AG09319 (cell line): Measurements from ENCODE around the gene UNC13C.

Source experiments
- DNase-seq: peaks from one replicate; pipeline ENCODE4 v3.0.0-alpha.2; 2010; ENCODE audit warnings: low read depth; ENCODE audit errors: extremely low read depth
- TF ChIP-seq, protein P1 (sequence below): IDR thresholded peaks from 2 replicates; pipeline ENCODE4 v1.5.1; 2011; ENCODE audit warnings: low read depth, mild to moderate bottlenecking, inconsistent platforms, low read length, moderate library complexity

Gene UNC13C

DNA sequence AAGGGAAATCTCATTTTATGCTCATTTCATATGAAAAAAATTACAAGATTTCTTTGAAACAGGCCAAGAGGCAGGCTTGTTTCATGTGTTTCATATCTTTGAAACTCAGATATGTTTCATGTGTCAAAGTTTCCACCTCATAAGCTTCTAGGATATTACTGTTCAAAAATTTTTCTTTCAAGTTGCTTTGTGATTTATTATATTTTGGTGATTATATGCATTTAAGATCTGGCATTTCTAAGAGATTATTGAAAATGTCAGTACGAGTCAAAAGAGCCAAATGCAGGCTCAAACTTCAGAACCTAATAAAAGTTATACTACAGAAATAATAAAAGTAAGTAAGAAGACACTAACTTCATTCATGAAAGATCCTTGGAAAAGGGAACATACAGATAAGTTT lies 590.1 kb downstream of the UNC13C start:
- TF ChIP-seq, protein P1, sequence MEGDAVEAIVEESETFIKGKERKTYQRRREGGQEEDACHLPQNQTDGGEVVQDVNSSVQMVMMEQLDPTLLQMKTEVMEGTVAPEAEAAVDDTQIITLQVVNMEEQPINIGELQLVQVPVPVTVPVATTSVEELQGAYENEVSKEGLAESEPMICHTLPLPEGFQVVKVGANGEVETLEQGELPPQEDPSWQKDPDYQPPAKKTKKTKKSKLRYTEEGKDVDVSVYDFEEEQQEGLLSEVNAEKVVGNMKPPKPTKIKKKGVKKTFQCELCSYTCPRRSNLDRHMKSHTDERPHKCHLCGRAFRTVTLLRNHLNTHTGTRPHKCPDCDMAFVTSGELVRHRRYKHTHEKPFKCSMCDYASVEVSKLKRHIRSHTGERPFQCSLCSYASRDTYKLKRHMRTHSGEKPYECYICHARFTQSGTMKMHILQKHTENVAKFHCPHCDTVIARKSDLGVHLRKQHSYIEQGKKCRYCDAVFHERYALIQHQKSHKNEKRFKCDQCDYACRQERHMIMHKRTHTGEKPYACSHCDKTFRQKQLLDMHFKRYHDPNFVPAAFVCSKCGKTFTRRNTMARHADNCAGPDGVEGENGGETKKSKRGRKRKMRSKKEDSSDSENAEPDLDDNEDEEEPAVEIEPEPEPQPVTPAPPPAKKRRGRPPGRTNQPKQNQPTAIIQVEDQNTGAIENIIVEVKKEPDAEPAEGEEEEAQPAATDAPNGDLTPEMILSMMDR: no peak
- no peak for DNase-seq

DNA sequence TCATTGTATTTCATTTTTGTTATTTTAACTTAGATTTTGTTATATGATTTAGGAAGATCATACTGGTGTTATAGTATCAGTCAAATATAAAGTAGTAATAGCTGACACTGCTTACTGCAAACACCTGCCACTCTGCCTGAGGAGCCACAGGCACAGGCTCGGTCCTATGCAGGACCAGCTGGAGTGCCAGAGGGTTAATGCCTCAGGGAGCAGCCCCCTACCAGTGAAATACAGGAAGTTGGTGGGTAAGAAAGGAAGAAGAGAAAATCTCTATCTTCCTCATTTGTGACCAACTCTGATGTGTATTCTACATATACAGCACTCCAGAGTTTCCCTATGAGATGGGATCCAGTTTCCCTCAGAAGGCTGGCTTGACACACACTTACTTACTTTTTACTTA lies 593.3 kb downstream of the UNC13C start:
- DNase-seq: no peak
- TF ChIP-seq, protein P1: no peak

DNA sequence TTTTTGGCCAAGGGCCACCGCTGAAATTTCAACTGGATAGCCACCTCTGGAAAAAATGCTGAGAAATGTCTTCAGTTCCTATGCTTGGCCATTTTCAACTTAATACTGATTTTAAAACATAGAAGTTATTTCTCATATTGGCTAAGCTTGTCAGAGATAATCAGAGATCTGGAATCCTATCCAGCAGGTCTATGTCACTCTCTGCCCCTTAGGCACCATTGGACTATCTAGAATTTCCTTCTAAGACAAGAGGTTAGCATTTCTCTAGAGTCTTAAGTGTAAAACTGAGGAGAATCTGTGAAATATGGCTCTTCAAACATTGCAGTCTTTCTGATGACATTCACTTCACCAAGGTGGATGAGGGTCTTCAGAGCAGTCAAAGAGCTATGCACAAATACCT lies 597.3 kb downstream of the UNC13C start:
- no peak for DNase-seq
- TF ChIP-seq, protein P1: no peak

DNA sequence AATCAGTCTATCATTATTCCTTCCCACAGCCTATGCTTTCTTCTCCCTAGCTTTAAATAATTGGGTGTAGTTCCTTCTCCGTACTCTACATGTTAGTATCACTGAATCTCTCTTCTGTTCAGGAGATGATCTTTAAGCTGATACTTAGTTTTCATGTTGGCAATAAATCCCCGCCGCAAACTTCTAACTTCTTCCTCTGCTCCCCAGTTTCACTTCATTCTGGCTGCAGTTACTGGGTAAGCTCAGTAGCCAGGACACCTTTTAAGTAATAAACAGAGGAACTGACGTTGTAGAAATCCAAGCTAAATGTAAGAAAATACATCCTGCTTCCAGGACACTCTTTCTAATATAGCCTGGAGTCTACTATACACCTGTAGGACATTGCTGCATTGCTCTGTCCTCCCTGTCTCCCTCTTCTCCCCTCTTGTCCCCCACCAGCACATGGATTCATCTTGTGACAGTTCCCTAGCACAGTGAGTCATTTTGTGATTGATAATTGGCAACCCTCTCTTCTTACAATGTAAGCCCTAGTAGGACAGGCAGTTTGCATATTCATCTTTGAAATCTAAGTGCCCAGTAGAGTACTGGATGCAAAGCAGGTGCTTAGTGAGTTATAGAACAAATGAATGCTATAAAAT lies 598.2 kb downstream of the UNC13C start:
- DNase-seq: no peak
- TF ChIP-seq, protein P1: no peak

DNA sequence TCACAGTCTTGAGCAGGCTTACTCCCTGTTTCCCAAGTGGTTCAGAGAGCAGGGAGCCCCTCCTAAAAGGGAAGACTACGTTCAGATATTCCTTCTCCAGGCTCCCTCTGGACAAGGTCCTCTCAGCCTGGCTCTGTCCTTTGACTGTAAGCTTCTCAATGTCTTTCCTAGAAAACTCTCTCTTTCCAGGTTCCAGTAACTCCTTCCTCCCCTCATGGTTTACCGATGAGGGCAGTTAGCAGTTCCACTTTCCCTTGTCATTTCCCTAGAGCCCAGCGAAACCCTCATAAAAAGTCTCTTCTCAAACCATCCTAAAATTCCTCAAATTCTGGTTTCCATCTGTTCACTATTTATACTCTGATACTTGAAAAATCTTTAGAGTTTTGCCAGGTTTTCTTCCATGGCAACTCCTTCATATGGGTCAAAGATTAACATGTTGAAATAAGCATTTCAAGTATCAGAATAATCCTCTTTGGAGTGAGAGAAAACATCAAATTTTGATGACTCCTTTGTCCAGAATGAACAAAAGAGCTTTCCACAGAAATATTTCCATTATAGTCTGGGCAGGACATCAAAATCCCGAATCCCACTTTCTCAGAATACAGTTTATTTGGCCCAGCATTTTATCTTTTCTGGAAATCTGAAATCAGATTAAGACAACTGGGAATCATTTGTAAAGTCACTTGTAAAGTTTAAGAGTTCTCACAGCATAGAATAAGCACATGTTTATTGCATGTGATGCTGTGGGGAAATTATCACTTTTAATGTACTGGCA lies 599.4 kb downstream of the UNC13C start:
- no peak for DNase-seq
- TF ChIP-seq, protein P1: no peak

DNA sequence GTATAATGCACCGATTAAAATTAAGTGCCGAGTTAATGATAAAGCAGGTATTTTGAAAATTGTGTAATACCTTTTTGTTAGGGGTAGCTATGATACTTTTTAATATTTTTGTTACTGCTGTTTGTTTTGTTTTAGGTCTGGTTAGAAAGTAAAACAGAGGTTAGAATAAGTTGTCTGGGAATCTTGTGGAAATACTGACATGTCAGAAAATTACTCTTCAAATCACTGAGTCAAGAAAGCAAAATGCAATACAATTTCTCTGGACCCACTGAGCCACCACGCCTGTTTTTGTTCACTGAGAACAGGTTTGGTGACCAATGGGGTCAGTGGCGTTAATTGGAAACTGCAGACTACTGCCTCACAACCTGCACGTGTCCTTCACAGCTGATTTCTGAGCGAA lies 601.6 kb downstream of the UNC13C start:
- TF ChIP-seq, protein P1: no peak
- DNase-seq: no peak

DNA sequence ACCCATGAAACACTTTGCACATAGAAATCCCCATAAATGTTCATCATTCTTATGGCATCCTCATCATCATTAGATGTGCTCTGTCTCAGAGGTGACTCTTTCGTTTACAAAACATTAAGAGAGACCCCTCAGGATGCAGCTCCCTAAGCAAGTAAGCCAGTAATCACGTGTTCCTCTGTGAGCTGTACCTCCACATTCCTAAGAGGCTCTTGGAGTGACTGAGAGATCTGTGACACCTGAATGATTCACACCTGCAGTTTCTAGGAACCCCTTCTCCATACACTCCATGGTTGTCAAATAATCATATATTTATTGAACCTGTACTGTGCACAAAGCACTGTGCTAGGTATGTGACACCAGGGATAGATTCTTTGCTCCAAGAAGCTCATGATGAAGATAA lies 602.4 kb downstream of the UNC13C start:
- TF ChIP-seq, protein P1: no peak
- DNase-seq: no peak
